Smooth muscle cell (in vitro differentiated cells): ENCODE results near the gene TMEM59. TPM values are rescaled to one million over a fixed set of nuclear protein-coding genes. Genes with fewer than 3 reads are reported as not detected.

Experiments used
- DNase-seq: peaks from one replicate; lab custom pipeline; 2025; ENCODE audit not compliant: unreplicated experiment; lab: John Stamatoyannopoulos, UW
- H2AFZ ChIP-seq: fragments of 200-600 bp; sonication (generic); 2 replicates; pipeline ENCODE4 v1.6.0; 2016; ENCODE audit warnings: antibody characterized with exemption, low read depth, mild to moderate bottlenecking
- H3F3A ChIP-seq: fragments of 200-600 bp; sonication (generic); 2 replicates; pipeline ENCODE4 v1.6.0; 2017; ENCODE audit warnings: antibody characterized with exemption, low read depth
- H3K27ac ChIP-seq: fragments of 200-600 bp; sonication (generic); 2 replicates; pipeline ENCODE4 v1.5.1; 2016; ENCODE audit warnings: low read depth, mild to moderate bottlenecking
- H3K27me3 ChIP-seq: fragments of 200-600 bp; sonication (generic); 2 replicates; pipeline ENCODE4 v1.6.1; 2016; ENCODE audit warnings: low read depth, mild to moderate bottlenecking
- H3K36me3 ChIP-seq: fragments of 200-600 bp; sonication (generic); 2 replicates; pipeline ENCODE4 v1.5.1; 2016; ENCODE audit warnings: low read depth
- H3K4me1 ChIP-seq: fragments of 200-600 bp; sonication (generic); 2 replicates; pipeline ENCODE4 v1.5.1; 2016; ENCODE audit warnings: low read depth
- H3K4me2 ChIP-seq: fragments of 200-600 bp; sonication (generic); 2 replicates; pipeline ENCODE4 v1.6.0; 2016; ENCODE audit warnings: mild to moderate bottlenecking
- H3K4me3 ChIP-seq: fragments of 200-600 bp; sonication (generic); 2 replicates; pipeline ENCODE4 v1.5.1; 2016; ENCODE audit warnings: mild to moderate bottlenecking
- H3K79me2 ChIP-seq: fragments of 200-600 bp; sonication (generic); 2 replicates; pipeline ENCODE4 v1.6.0; 2016; ENCODE audit warnings: low read depth, mild to moderate bottlenecking
- H3K9ac ChIP-seq: fragments of 200-600 bp; sonication (generic); 2 replicates; pipeline ENCODE4 v1.6.0; 2016; ENCODE audit warnings: low read depth
- H3K9me3 ChIP-seq: fragments of 200-600 bp; sonication (generic); replicated peaks from 2 replicates; pipeline ENCODE4 v1.5.1; 2016; ENCODE audit warnings: low read depth
- H4K20me1 ChIP-seq: fragments of 200-600 bp; sonication (generic); 2 replicates; pipeline ENCODE4 v1.6.0; 2016; ENCODE audit warnings: low read depth
- CTCF ChIP-seq: fragments of 200-600 bp; sonication (generic); IDR thresholded peaks from 2 replicates; pipeline ENCODE4 v1.5.1; 2017; ENCODE audit warnings: borderline replicate concordance, mild to moderate bottlenecking, antibody characterized with exemption; ENCODE audit not compliant: insufficient read depth, poor library complexity, severe bottlenecking
- WGBS: methylation state at CpG from one replicate; pipeline ENCODE4 v1.1.7; 2016; ENCODE audit warnings: low lambda C conversion rate; 5-methylcytosine and 5-hydroxymethylcytosine counted together
- polyA plus RNA-seq: library from polyadenylated mRNA; unstranded; fragments of >200 nt; fragmentation: Nextera tagmentation; extraction: Ambion mirVana; gene quantifications from 2 replicates; pipeline ENCODE4 v1.2.1, GENCODE V29; 2016
- total RNA-seq: library from RNA; depleted of rRNA; stranded (reverse); fragments of >200 nt; gene quantifications from 2 replicates; pipeline ENCODE4 v1.2.3, GENCODE V29; 2014

TMEM59 gene
- total and polyA plus RNA-seq, 2 experiments from 2014 or later: 402 to 444 TPM

GRCh38 chr1:54017979-54018378 is 35.0 kb downstream of the TMEM59 start, which contains the start of gene LDLRAD1:
LDLRAD1 (minus strand) TSS chr1:54018186; CDS start chr1:54018112, 74 bp downstream.
- no peaks in the 10 kb centered on the region for H3K27me3 ChIP-seq
- H3K4me1 ChIP-seq: no peaks in the 10 kb centered on the region
- no peak within 1 kb of the TSS for H3K27ac ChIP-seq
- H3K9me3 ChIP-seq: no peaks in the 10 kb centered on the region
- DNase-seq: no peak
- 67% methylated on average over 6 of the region's 6 CpGs for WGBS
- H3K9ac ChIP-seq: no peak within 1 kb of the TSS
- H3K36me3 ChIP-seq: no peaks in the 10 kb centered on the region
- no peak within 1 kb of the TSS for H3K4me2 ChIP-seq
- no peaks in the 10 kb centered on the region for H4K20me1 ChIP-seq
- no peak within 1 kb of the TSS for H2AFZ ChIP-seq
- no peaks in the 10 kb centered on the region for H3F3A ChIP-seq
- no peak within 1 kb of the TSS for H3K4me3 ChIP-seq
- H3K79me2 ChIP-seq: no peaks in the 10 kb centered on the region
- TF ChIP-seq CTCF: no peak

GRCh38 chr1:54016343-54017282 is 36.4 kb downstream of the TMEM59 start:
- Histone ChIP-seq H4K20me1 (no peaks in the 10 kb centered on the region), H3K27ac (no peak overlapping the region), H3K9me3 (no peaks in the 10 kb centered on the region), H3K79me2 (no peaks in the 10 kb centered on the region), H3K9ac (no peak overlapping the region), H2AFZ (no peak overlapping the region), H3K36me3 (no peaks in the 10 kb centered on the region), H3F3A (no peaks in the 10 kb centered on the region), H3K4me3 (no peak overlapping the region), H3K4me1 (no peaks in the 10 kb centered on the region), H3K4me2 (no peak overlapping the region), H3K27me3 (peaks cover 6% of the 10 kb centered on the region)
- TF ChIP-seq CTCF: no peak
- WGBS: 55% methylated on average over 8 of the region's 8 CpGs
- DNase-seq: no peak

DNA sequence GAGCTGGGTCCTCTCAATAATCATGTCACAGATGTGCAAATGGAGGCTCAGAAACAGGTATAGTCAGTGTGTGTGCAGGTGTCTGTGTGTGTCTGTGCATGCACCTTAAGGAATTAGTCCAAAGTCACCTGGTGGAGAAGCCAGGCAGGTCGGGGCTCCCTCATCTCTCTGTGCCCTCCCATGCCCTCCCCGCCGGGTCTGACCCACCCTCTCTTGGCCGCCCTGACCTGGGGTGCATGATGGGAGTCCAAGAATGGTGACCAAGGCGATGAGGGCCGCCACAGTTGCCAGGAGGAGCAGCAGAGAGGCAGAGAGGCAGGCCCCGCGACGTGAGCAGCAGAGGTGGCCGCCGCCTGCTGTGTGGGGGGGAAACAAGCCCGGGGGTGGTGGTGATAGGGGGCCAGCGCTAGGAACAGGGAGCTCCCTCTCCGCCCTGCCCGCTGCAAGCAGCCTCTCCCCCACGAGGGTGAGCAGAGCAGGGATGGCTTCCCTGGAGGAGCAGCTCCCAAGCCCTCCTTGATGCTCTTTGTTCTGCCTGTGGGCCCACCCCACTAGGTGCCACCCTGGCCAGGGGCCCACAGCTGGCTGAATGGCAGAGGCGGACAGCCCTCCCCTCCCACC is 38.9 kb downstream of the TMEM59 start:
- no peak for DNase-seq
- no peaks in the 10 kb centered on the region for H3K4me1 ChIP-seq
- no peaks in the 10 kb centered on the region for H3K36me3 ChIP-seq
- no peaks in the 10 kb centered on the region for H3K9me3 ChIP-seq
- no peaks in the 10 kb centered on the region for H3F3A ChIP-seq
- H3K79me2 ChIP-seq: no peaks in the 10 kb centered on the region
- no peak overlapping the region for H2AFZ ChIP-seq
- H3K27ac ChIP-seq: no peak overlapping the region
- no peak for TF ChIP-seq CTCF
- no peak overlapping the region for H3K4me2 ChIP-seq
- H3K9ac ChIP-seq: no peak overlapping the region
- peaks cover 12% of the 10 kb centered on the region for H3K27me3 ChIP-seq
- no peaks in the 10 kb centered on the region for H4K20me1 ChIP-seq
- H3K4me3 ChIP-seq: no peak overlapping the region
- 86% methylated on average over 11 of the region's 17 CpGs for WGBS
